SJCRH30 (cell line): Measurements from ENCODE around the gene SGK1. TPM values are rescaled to one million over a fixed set of nuclear protein-coding genes. Genes with fewer than 3 reads are reported as not detected.
A peak's percentile ranks its signal among the peaks of the same experiment; 100 is the strongest.
"Not testable (repeated sequence)": the region's sequence is repeated elsewhere in the genome, so short reads cannot be mapped to it uniquely, and the experiment has no call there.

Source experiments
- DNase-seq, 2 experiments: peaks; one replicate each; pipeline ENCODE4 v3.0.0-alpha.2; 2015 to 2020
- H3K27ac ChIP-seq: fragments of 250-450 bp; sonication (Bioruptor Pico); 2 replicates; pipeline ENCODE4 v1.5.1; 2020; ENCODE audit warnings: mild to moderate bottlenecking, moderate library complexity
- H3K27me3 ChIP-seq: fragments of 250-450 bp; sonication (Bioruptor Pico); 2 replicates; pipeline ENCODE4 v1.5.1; 2020; ENCODE audit warnings: mild to moderate bottlenecking, moderate library complexity
- H3K36me3 ChIP-seq: fragments of 250-450 bp; sonication (Bioruptor Pico); 2 replicates; pipeline ENCODE4 v1.5.1; 2020; ENCODE audit warnings: mild to moderate bottlenecking, moderate library complexity
- H3K4me1 ChIP-seq: fragments of 250-450 bp; sonication (Bioruptor Pico); 2 replicates; pipeline ENCODE4 v1.5.1; 2020; ENCODE audit warnings: mild to moderate bottlenecking, moderate library complexity
- H3K4me3 ChIP-seq: fragments of 250-450 bp; sonication (Bioruptor Pico); 2 replicates; pipeline ENCODE4 v1.5.1; 2020; ENCODE audit warnings: mild to moderate bottlenecking, moderate library complexity
- H3K9me3 ChIP-seq: fragments of 250-450 bp; sonication (Bioruptor Pico); replicated peaks from 2 replicates; pipeline ENCODE4 v1.5.1; 2020; ENCODE audit warnings: mild to moderate bottlenecking, moderate library complexity
- total RNA-seq: library from RNA; depleted of rRNA; stranded (reverse); fragments of >200 nt; shearing (Covaris generic); gene quantifications from 2 replicates; pipeline ENCODE4 v1.2.3, GENCODE V29; 2014

The SGK1 gene
- total RNA-seq, 1 experiment from 2014 or later = 1.6 TPM

GRCh38 chr6:134299236-134299635 lies 18.7 kb downstream of the SGK1 start:
- peaks cover 3% of the 10 kb centered on the region; the same call in 1 of the 2 replicates for H3K4me1 ChIP-seq
- no peak overlapping the region for H3K27ac ChIP-seq
- H3K9me3 ChIP-seq = no peaks in the 10 kb centered on the region
- H3K27me3 ChIP-seq = no peaks in the 10 kb centered on the region
- H3K36me3 ChIP-seq = no peaks in the 10 kb centered on the region
- no peak for DNase-seq
- H3K4me3 ChIP-seq = no peak overlapping the region

- Histone ChIP-seq H3K9me3 (no peaks in the 10 kb centered on the region), H3K4me1 (peaks cover 3% of the 10 kb centered on the region; the same call in 1 of the 2 replicates), H3K4me3 (no peak overlapping the region), H3K36me3 (no peaks in the 10 kb centered on the region), H3K27ac (no peak overlapping the region), H3K27me3 (no peaks in the 10 kb centered on the region)
- no peak for DNase-seq
These were observed 21.1 kb downstream of the SGK1 start for GRCh38 chr6:134296762-134297161.

GRCh38 chr6:134295953-134296553 lies 21.9 kb downstream of the SGK1 start:
- DNase-seq = peak; percentile 24 to 51
- Histone ChIP-seq H3K36me3 (no peaks in the 10 kb centered on the region), H3K27ac (no peak overlapping the region), H3K4me1 (peaks cover 3% of the 10 kb centered on the region; the same call in 1 of the 2 replicates), H3K4me3 (no peak overlapping the region), H3K27me3 (no peaks in the 10 kb centered on the region), H3K9me3 (no peaks in the 10 kb centered on the region)

GRCh38 chr6:134293659-134294161 lies 24.2 kb downstream of the SGK1 start:
- Histone ChIP-seq H3K4me3 (no peak overlapping the region), H3K27ac (no peak overlapping the region), H3K36me3 (no peaks in the 10 kb centered on the region), H3K4me1 (peaks cover 3% of the 10 kb centered on the region; the same call in 1 of the 2 replicates), H3K27me3 (no peaks in the 10 kb centered on the region), H3K9me3 (no peaks in the 10 kb centered on the region)
- DNase-seq = no peak

- DNase-seq = no peak
- peaks cover 3% of the 10 kb centered on the region; the same call in 1 of the 2 replicates for H3K4me1 ChIP-seq
- no peak overlapping the region for H3K4me3 ChIP-seq
- no peak overlapping the region for H3K27ac ChIP-seq
- H3K27me3 ChIP-seq = no peaks in the 10 kb centered on the region
- no peaks in the 10 kb centered on the region for H3K36me3 ChIP-seq
- no peaks in the 10 kb centered on the region for H3K9me3 ChIP-seq
These were observed 26.8 kb downstream of the SGK1 start for GRCh38 chr6:134291156-134291555.

GRCh38 chr6:134289204-134289575 lies 28.7 kb downstream of the SGK1 start:
- no peaks in the 10 kb centered on the region for H3K27me3 ChIP-seq
- no peaks in the 10 kb centered on the region for H3K9me3 ChIP-seq
- H3K27ac ChIP-seq = no peak overlapping the region
- no peak overlapping the region for H3K4me3 ChIP-seq
- H3K4me1 ChIP-seq = no peaks in the 10 kb centered on the region
- DNase-seq = no peak
- H3K36me3 ChIP-seq = no peaks in the 10 kb centered on the region

- Histone ChIP-seq H3K4me1 (no peaks in the 10 kb centered on the region), H3K36me3 (no peaks in the 10 kb centered on the region), H3K27ac (no peak overlapping the region), H3K9me3 (no peaks in the 10 kb centered on the region), H3K27me3 (no peaks in the 10 kb centered on the region), H3K4me3 (no peak overlapping the region)
- peak in 1 of 2 experiments; percentile 6 for DNase-seq
These were observed 29.2 kb downstream of the SGK1 start for GRCh38 chr6:134288538-134289203.

GRCh38 chr6:134287859-134288537 lies 29.9 kb downstream of the SGK1 start:
- DNase-seq = no peak
- Histone ChIP-seq H3K9me3 (no peaks in the 10 kb centered on the region), H3K4me1 (no peaks in the 10 kb centered on the region), H3K36me3 (no peaks in the 10 kb centered on the region), H3K27me3 (no peaks in the 10 kb centered on the region), H3K4me3 (no peak overlapping the region), H3K27ac (no peak overlapping the region)

- Histone ChIP-seq H3K4me3 (no peak overlapping the region), H3K27ac (no peak overlapping the region), H3K36me3 (no peaks in the 10 kb centered on the region), H3K9me3 (no peaks in the 10 kb centered on the region), H3K27me3 (no peaks in the 10 kb centered on the region), H3K4me1 (no peaks in the 10 kb centered on the region)
- no peak for DNase-seq
These were observed 35.1 kb downstream of the SGK1 start for GRCh38 chr6:134282816-134283215.

GRCh38 chr6:134281388-134281787 lies 36.5 kb downstream of the SGK1 start:
- H3K9me3 ChIP-seq = no peaks in the 10 kb centered on the region
- no peak for DNase-seq
- no peaks in the 10 kb centered on the region for H3K36me3 ChIP-seq
- H3K4me3 ChIP-seq = no peak overlapping the region
- no peak overlapping the region for H3K27ac ChIP-seq
- H3K4me1 ChIP-seq = no peaks in the 10 kb centered on the region
- H3K27me3 ChIP-seq = no peaks in the 10 kb centered on the region

- no peak overlapping the region for H3K27ac ChIP-seq
- no peak overlapping the region for H3K4me3 ChIP-seq
- H3K36me3 ChIP-seq = no peaks in the 10 kb centered on the region
- no peaks in the 10 kb centered on the region for H3K9me3 ChIP-seq
- no peaks in the 10 kb centered on the region for H3K4me1 ChIP-seq
- H3K27me3 ChIP-seq = no peaks in the 10 kb centered on the region
- no peak for DNase-seq
These were observed 39.9 kb downstream of the SGK1 start for GRCh38 chr6:134278000-134278399.

- not testable (repeated sequence) for H3K36me3 ChIP-seq, H3K27me3 ChIP-seq, H3K4me3 ChIP-seq, DNase-seq, H3K27ac ChIP-seq, H3K9me3 ChIP-seq, H3K4me1 ChIP-seq
These were observed 41.0 kb downstream of the SGK1 start for GRCh38 chr6:134276891-134277377.

GRCh38 chr6:134272374-134272773 lies 45.5 kb downstream of the SGK1 start:
- DNase-seq = no peak
- H3K27ac ChIP-seq = no peak overlapping the region
- no peaks in the 10 kb centered on the region for H3K9me3 ChIP-seq
- no peaks in the 10 kb centered on the region for H3K36me3 ChIP-seq
- no peaks in the 10 kb centered on the region for H3K4me1 ChIP-seq
- no peak overlapping the region for H3K4me3 ChIP-seq
- no peaks in the 10 kb centered on the region for H3K27me3 ChIP-seq

- Histone ChIP-seq H3K4me1 (no peaks in the 10 kb centered on the region), H3K27ac (no peak overlapping the region), H3K36me3 (no peaks in the 10 kb centered on the region), H3K4me3 (no peak overlapping the region), H3K9me3 (no peaks in the 10 kb centered on the region), H3K27me3 (no peaks in the 10 kb centered on the region)
- peak; percentile 40 to 68 for DNase-seq
These were observed 50.0 kb downstream of the SGK1 start for GRCh38 chr6:134267917-134268361.

- Histone ChIP-seq H3K36me3 (no peaks in the 10 kb centered on the region), H3K4me3 (no peak overlapping the region), H3K4me1 (no peaks in the 10 kb centered on the region)
These were observed 51.1 kb downstream of the SGK1 start for GRCh38 chr6:134266776-134267175.

More at GRCh38 chr6:134266776-134267175, 51.1 kb downstream of the SGK1 start:
- no peak for DNase-seq
- Histone ChIP-seq H3K27me3 (no peaks in the 10 kb centered on the region), H3K27ac (no peak overlapping the region), H3K9me3 (no peaks in the 10 kb centered on the region)
